Pericardium fibroblast (primary cell): ENCODE data around the gene TRPT1. TPM values are rescaled to one million over a fixed set of nuclear protein-coding genes. Genes with fewer than 3 reads are reported as not detected.

ENCODE experiments used
- total RNA-seq: library from RNA; depleted of rRNA; stranded (reverse); fragments of >200 nt; gene quantifications from 2 replicates; pipeline ENCODE4 v1.2.3, GENCODE V29; 2015

Gene TRPT1
- 53.7 and 59.2 TPM in 2 replicates for total RNA-seq

GRCh38 chr11:64225608-64226506 is at the start of gene TRPT1, which contains the start of gene NUDT22:
TRPT1 (minus strand) TSS chr11:64226186; CDS start chr11:64225860, 326 bp downstream.
NUDT22 (plus strand) TSS chr11:64226274; CDS start chr11:64226653, 379 bp downstream.

GRCh38 chr11:64251016-64251752 is 25.2 kb upstream of the TRPT1 start, which contains the start of gene PLCB3:
PLCB3 (plus strand) TSS chr11:64251530; CDS start chr11:64251650, 120 bp downstream.

GRCh38 chr11:64246871-64247728 is 21.1 kb upstream of the TRPT1 start, which contains the start of gene PPP1R14B:
PPP1R14B (minus strand) TSS chr11:64246943; CDS start chr11:64246673, 270 bp downstream.

GRCh38 chr11:64240435-64241240 is 14.7 kb upstream of the TRPT1 start, which contains the start of gene FKBP2:
FKBP2 (plus strand) TSS chr11:64241095; CDS start chr11:64242388, 1,293 bp downstream.

GRCh38 chr11:64233913-64234586 is 8.1 kb upstream of the TRPT1 start, which contains the start of gene VEGFB:
VEGFB (plus strand) TSS chr11:64234584; CDS start chr11:64234834, 250 bp downstream.

GRCh38 chr11:64230171-64230984 is 4.4 kb upstream of the TRPT1 start, which contains the start of gene DNAJC4:
DNAJC4 (plus strand) TSS chr11:64230548; CDS start chr11:64230855, 307 bp downstream.

GRCh38 chr11:64206457-64207255 is 19.3 kb downstream of the TRPT1 start, which contains the start of gene FERMT3:
FERMT3 (plus strand) TSS chr11:64206721; CDS start chr11:64207365, 644 bp downstream.

GRCh38 chr11:64185693-64186491 is 40.1 kb downstream of the TRPT1 start, which contains the start of gene STIP1:
STIP1 (plus strand) TSS chr11:64186171; CDS start chr11:64186262, 91 bp downstream.

Other genes with a start within 250 kb of the TRPT1 start
- 83.1 and 89.2 TPM in 2 replicates for gene OTUB1, start 239.7 kb downstream of the TRPT1 start, total RNA-seq
- 0.12 and 0.60 TPM in 2 replicates for gene FLRT1, start 190.3 kb downstream of the TRPT1 start, total RNA-seq
- gene MACROD1, start 60.1 kb downstream of the TRPT1 start, total RNA-seq, result 24.4 and 39.9 TPM in 2 replicates
- 88.1 and 90.1 TPM in 2 replicates for gene STIP1, start 40.0 kb downstream of the TRPT1 start, total RNA-seq
- gene FERMT3, start 19.5 kb downstream of the TRPT1 start, total RNA-seq, result 3.2 and 3.4 TPM in 2 replicates
- 33.8 and 51.9 TPM in 2 replicates for gene NUDT22, start 88 bp upstream of the TRPT1 start, total RNA-seq
- gene DNAJC4, start 4.4 kb upstream of the TRPT1 start, total RNA-seq, result 14.0 and 32.9 TPM in 2 replicates
- gene VEGFB, start 8.4 kb upstream of the TRPT1 start, total RNA-seq, result 70.5 and 97.3 TPM in 2 replicates
- 43.6 and 94.6 TPM in 2 replicates for gene FKBP2, start 14.9 kb upstream of the TRPT1 start, total RNA-seq
- 184 and 217 TPM in 2 replicates for gene PPP1R14B, start 20.8 kb upstream of the TRPT1 start, total RNA-seq
- 32.9 and 40.7 TPM in 2 replicates for gene PLCB3, start 25.3 kb upstream of the TRPT1 start, total RNA-seq
- gene BAD, start 58.5 kb upstream of the TRPT1 start, total RNA-seq, result 133 and 152 TPM in 2 replicates
- 25.4 and 32.1 TPM in 2 replicates for gene GPR137, start 59.7 kb upstream of the TRPT1 start, total RNA-seq
- 0.26 TPM in 1 of 2 replicates, not detected in the other for gene KCNK4, start 65.1 kb upstream of the TRPT1 start, total RNA-seq
- gene CATSPERZ, start 74.2 kb upstream of the TRPT1 start, total RNA-seq, result not detected in 2 replicates
- gene ESRRA, start 79.3 kb upstream of the TRPT1 start, total RNA-seq, result 16.9 and 30.0 TPM in 2 replicates
- gene TRMT112, start 91.4 kb upstream of the TRPT1 start, total RNA-seq, result 200 and 206 TPM in 2 replicates
- 401 and 450 TPM in 2 replicates for gene PRDX5, start 91.9 kb upstream of the TRPT1 start, total RNA-seq
- 0.34 and 2.7 TPM in 2 replicates for gene CCDC88B, start 114.0 kb upstream of the TRPT1 start, total RNA-seq
- gene RPS6KA4, start 133.0 kb upstream of the TRPT1 start, total RNA-seq, result 34.6 and 55.2 TPM in 2 replicates